BJ (cell line): ENCODE data around the gene SLC25A24. TPM values are rescaled to one million over a fixed set of nuclear protein-coding genes. Genes with fewer than 3 reads are reported as not detected.

Experiments
- CTCF ChIA-PET: fragments of 350-600 bp; formaldehyde crosslinking; extraction: SDS; loops from one replicate; lab custom pipeline; 2021; ENCODE audit warnings: antibody characterized with exemption, inconsistent platforms; lab: Yijun Ruan, JAX
- POLR2A ChIA-PET: fragments of 300-600 bp; sonication (Branson Sonifier 250); formaldehyde crosslinking; extraction: SDS; loops from one replicate; lab custom pipeline; 2021; ENCODE audit warnings: antibody characterized with exemption; lab: Charles Lee
- DNase-seq: peaks from one replicate; pipeline ENCODE4 v3.0.0-alpha.2; 2011; ENCODE audit warnings: low read depth
- H3K27me3 ChIP-seq: 2 replicates; pipeline ENCODE4 v1.6.0; 2011; ENCODE audit warnings: low read length; ENCODE audit not compliant: control insufficient read depth, insufficient read depth
- H3K36me3 ChIP-seq: 2 replicates; pipeline ENCODE4 v1.5.1; 2011; ENCODE audit warnings: low read length; ENCODE audit not compliant: control insufficient read depth, insufficient read depth
- H3K4me3 ChIP-seq: 2 replicates; pipeline ENCODE4 v1.5.1; 2011; ENCODE audit warnings: low read depth, mild to moderate bottlenecking, control low read depth, low read length
- polyA plus RNA-seq: library from polyadenylated mRNA; depleted of rRNA; stranded (reverse); fragments of >200 nt; gene quantifications from 2 replicates; pipeline ENCODE4 v1.2.3, GENCODE V29; 2011
- TF ChIP-seq, protein P1 (sequence below): IDR thresholded peaks from 2 replicates; pipeline ENCODE4 v1.5.1; 2011; ENCODE audit warnings: low read depth, mild to moderate bottlenecking, control low read depth, inconsistent platforms, low read length, moderate library complexity; ENCODE audit not compliant: insufficient read depth

The SLC25A24 gene
- polyA plus RNA-seq, 1 experiment: 20.2 TPM

DNA sequence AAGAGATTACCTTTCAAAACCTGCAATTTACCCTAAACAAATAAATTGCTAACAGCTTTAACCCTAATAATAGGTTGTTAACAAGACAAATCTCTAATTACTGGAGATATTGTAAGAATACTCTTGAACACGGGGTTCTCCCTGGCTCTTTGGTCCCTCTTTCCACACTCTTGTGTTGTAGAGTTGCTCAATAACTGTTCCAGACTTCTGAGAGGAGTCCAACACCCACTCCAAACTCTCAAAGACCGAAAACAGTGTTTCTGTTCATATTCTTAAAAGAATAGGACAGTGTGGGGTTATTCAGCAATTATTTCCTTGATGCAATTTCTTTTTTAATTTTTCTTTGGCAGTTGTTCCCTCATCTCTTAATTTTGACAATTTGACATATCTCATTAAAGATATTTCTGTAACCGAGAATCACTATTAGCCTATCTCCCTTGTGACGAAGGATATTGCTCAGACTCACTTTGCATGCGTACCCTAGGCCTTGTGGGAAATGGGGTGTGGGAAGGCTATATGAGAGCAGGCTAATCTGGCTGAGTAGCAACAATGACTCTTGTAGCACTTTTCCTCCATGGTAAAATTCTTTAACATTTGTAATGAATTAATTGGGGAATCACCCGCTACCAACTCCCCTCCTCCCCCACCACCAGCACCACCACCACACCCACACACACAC lies 90.7 kb downstream of the SLC25A24 start:
- CTCF ChIA-PET: interaction anchor here (0.9 to 1.4 kb wide), 2 partner anchors 13 to 16 kb away, joined by 3 read pairs; no protein-coding TSS in a partner anchor
- no peak for DNase-seq
- H3K4me3 ChIP-seq: no peak overlapping the region
- H3K36me3 ChIP-seq: no peaks in the 10 kb centered on the region
- no peaks in the 10 kb centered on the region for H3K27me3 ChIP-seq
- TF ChIP-seq, protein P1, sequence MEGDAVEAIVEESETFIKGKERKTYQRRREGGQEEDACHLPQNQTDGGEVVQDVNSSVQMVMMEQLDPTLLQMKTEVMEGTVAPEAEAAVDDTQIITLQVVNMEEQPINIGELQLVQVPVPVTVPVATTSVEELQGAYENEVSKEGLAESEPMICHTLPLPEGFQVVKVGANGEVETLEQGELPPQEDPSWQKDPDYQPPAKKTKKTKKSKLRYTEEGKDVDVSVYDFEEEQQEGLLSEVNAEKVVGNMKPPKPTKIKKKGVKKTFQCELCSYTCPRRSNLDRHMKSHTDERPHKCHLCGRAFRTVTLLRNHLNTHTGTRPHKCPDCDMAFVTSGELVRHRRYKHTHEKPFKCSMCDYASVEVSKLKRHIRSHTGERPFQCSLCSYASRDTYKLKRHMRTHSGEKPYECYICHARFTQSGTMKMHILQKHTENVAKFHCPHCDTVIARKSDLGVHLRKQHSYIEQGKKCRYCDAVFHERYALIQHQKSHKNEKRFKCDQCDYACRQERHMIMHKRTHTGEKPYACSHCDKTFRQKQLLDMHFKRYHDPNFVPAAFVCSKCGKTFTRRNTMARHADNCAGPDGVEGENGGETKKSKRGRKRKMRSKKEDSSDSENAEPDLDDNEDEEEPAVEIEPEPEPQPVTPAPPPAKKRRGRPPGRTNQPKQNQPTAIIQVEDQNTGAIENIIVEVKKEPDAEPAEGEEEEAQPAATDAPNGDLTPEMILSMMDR: no peak
- POLR2A ChIA-PET: no interaction called here

GRCh38 chr1:108108119-108108518 lies 92.0 kb downstream of the SLC25A24 start:
- Histone ChIP-seq H3K27me3 (peaks cover 3% of the 10 kb centered on the region; the same call in 1 of the 2 replicates), H3K4me3 (no peak overlapping the region), H3K36me3 (no peaks in the 10 kb centered on the region)
- ChIA-PET POLR2A (no interaction called here), CTCF (interaction anchor here (1.4 kb wide), 1 partner anchor 11 kb away, joined by 3 read pairs; no protein-coding TSS in a partner anchor)
- DNase-seq: no peak
- TF ChIP-seq, protein P1: no peak

- no peak overlapping the region for H3K4me3 ChIP-seq
- POLR2A ChIA-PET: no interaction called here
- TF ChIP-seq, protein P1: no peak
- no peak for DNase-seq
- no peaks in the 10 kb centered on the region for H3K36me3 ChIP-seq
- CTCF ChIA-PET: interaction anchor here (1.4 kb wide), 1 partner anchor 11 kb away, joined by 3 read pairs; no protein-coding TSS in a partner anchor
- H3K27me3 ChIP-seq: peaks cover 3% of the 10 kb centered on the region; the same call in 1 of the 2 replicates
Measured at GRCh38 chr1:108107658-108108057, 92.5 kb downstream of the SLC25A24 start.

- ChIA-PET CTCF (interaction anchor here (0.6 to 1.0 kb wide), 2 partner anchors 30 to 168 kb away, joined by 3 read pairs; no protein-coding TSS in a partner anchor), POLR2A (no interaction called here)
- no peak for DNase-seq
- H3K4me3 ChIP-seq: no peak overlapping the region
- TF ChIP-seq, protein P1: no peak
- peaks cover 3% of the 10 kb centered on the region; the same call in 1 of the 2 replicates for H3K27me3 ChIP-seq
- H3K36me3 ChIP-seq: no peaks in the 10 kb centered on the region
Measured at GRCh38 chr1:108106775-108107174, 93.4 kb downstream of the SLC25A24 start.

DNA sequence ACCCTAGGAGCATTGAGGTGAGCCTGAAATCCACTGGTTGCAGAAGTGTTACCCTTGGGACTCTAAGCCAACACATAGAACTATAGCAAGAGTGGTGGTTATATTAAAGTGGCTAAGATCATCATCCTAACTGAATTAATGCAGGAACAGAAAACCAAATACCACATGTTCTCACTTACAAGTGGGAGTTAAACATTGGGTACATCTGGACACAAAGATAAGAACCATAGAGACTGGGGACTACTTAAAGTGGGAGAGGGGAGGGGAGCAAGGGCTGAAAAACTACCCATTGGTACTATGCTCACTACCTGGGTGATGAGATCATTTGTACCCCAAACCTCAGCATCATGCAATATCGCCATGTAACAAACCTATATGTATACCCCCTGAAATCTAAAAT lies 100.0 kb downstream of the SLC25A24 start:
- CTCF ChIA-PET: no interaction called here
- TF ChIP-seq, protein P1: no peak
- Histone ChIP-seq H3K27me3 (peaks cover 4% of the 10 kb centered on the region; the same call in 1 of the 2 replicates), H3K36me3 (no peaks in the 10 kb centered on the region), H3K4me3 (no peak overlapping the region)
- POLR2A ChIA-PET: no interaction called here
- no peak for DNase-seq
